GM23248 (cell line): ENCODE results near the gene MX1.

Experiments
- EZH2 ChIP-seq: fragments of 200-600 bp; sonication (generic); IDR thresholded peaks from 2 replicates; pipeline ENCODE4 v1.6.1; 2018; ENCODE audit warnings: antibody characterized with exemption, mild to moderate bottlenecking; ENCODE audit not compliant: insufficient read depth, poor library complexity, severe bottlenecking
- EZH2phosphoT487 ChIP-seq: fragments of 200-600 bp; sonication (generic); IDR thresholded peaks from 2 replicates; pipeline ENCODE4 v1.6.1; 2018; ENCODE audit warnings: antibody characterized with exemption, moderate library complexity, mild to moderate bottlenecking, low read depth; ENCODE audit not compliant: insufficient read depth

GRCh38 chr21:41428847-41429246 lies 2.8 kb downstream of the MX1 start:
- TF ChIP-seq EZH2 = no peak
- TF ChIP-seq EZH2phosphoT487 = no peak
